Measurements from ENCODE around the gene GALNTL6. TPM values are rescaled to one million over a fixed set of nuclear protein-coding genes. Genes with fewer than 3 reads are reported as not detected.

The GALNTL6 gene
- total and polyA plus RNA-seq, 2 experiments from 2014 or later, result 0.38 to 0.40 TPM

DNA sequence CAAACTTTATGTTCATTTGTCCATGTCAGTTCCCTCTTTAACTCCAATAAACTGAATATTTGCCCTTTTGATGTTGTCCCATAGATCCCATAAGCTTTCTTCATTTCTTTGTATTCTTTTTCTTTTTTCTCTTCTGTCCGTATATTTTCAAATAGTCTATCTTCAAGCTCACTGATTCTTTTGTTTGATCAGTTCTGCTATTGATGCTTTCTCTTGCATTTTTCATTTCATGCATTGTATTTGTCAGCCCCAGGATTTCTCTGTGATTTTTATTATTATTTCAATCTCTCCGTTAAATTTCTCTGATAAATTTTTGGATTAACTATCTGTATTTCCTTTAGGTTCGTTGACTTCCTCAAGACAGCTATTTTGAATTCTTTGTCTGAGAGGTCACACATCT, 1082.5 kb downstream of the GALNTL6 start (continued):
- TF ChIP-seq, protein P1, sequence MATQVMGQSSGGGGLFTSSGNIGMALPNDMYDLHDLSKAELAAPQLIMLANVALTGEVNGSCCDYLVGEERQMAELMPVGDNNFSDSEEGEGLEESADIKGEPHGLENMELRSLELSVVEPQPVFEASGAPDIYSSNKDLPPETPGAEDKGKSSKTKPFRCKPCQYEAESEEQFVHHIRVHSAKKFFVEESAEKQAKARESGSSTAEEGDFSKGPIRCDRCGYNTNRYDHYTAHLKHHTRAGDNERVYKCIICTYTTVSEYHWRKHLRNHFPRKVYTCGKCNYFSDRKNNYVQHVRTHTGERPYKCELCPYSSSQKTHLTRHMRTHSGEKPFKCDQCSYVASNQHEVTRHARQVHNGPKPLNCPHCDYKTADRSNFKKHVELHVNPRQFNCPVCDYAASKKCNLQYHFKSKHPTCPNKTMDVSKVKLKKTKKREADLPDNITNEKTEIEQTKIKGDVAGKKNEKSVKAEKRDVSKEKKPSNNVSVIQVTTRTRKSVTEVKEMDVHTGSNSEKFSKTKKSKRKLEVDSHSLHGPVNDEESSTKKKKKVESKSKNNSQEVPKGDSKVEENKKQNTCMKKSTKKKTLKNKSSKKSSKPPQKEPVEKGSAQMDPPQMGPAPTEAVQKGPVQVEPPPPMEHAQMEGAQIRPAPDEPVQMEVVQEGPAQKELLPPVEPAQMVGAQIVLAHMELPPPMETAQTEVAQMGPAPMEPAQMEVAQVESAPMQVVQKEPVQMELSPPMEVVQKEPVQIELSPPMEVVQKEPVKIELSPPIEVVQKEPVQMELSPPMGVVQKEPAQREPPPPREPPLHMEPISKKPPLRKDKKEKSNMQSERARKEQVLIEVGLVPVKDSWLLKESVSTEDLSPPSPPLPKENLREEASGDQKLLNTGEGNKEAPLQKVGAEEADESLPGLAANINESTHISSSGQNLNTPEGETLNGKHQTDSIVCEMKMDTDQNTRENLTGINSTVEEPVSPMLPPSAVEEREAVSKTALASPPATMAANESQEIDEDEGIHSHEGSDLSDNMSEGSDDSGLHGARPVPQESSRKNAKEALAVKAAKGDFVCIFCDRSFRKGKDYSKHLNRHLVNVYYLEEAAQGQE (IDR thresholded peaks at IDR 0.05; ENCODE audit: unreplicated experiment), result no peak
- TF ChIP-seq NANOG (IDR thresholded peaks at IDR 0.05; ENCODE audit: borderline replicate concordance) (no peak), POLR2AphosphoS5 (IDR thresholded peaks at IDR 0.05; ENCODE audit: low read depth) (no peak), EZH2 (IDR thresholded peaks at IDR 0.05; ENCODE audit: low read depth, unreplicated experiment) (no peak)

DNA sequence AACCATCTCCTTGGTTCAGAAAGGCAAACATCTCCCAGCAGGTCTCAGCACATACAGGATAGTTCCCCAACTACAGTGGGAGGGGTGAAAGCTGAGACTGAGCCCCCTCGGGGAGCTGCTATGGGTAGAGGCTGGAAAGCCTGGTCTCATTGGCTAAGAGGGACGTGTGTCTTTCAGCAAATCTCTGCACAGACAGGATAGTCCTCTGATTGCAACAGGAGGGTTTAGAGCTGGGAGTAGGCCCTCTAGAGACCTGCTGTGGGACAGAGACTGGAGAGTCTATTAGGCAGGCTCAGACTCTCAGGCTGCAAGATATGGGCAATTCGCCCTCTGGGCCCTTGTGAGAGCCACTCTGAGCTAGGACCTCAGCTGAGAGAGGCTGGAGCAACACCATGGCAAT, 1083.8 kb downstream of the GALNTL6 start:
- H3F3A ChIP-seq (replicated peaks; ENCODE audit: low read depth), result no peaks in the 10 kb centered on the region
- H4K20me1 ChIP-seq (replicated peaks; ENCODE audit: insufficient read depth), result no peaks in the 10 kb centered on the region
- no peaks in the 10 kb centered on the region for H3K36me3 Mint-ChIP-seq (ENCODE audit: low read depth)
- no peak overlapping the region for H2AFZ ChIP-seq
- DNase-seq (ENCODE audit: low spot score), result no peak
- no peaks in the 10 kb centered on the region for H3K79me2 ChIP-seq (replicated peaks; ENCODE audit: insufficient read depth)
- H3K4me2 ChIP-seq, result no peak overlapping the region
- no peak overlapping the region for H3K4me3 Mint-ChIP-seq
- no peaks in the 10 kb centered on the region for H3K36me3 ChIP-seq (ENCODE audit: insufficient read depth)
- H3K9me3 Mint-ChIP-seq, result no peaks in the 10 kb centered on the region
- no peaks in the 10 kb centered on the region for H3K27me3 ChIP-seq (ENCODE audit: insufficient read depth)
- H3K4me3 ChIP-seq, result no peak overlapping the region
- no peaks in the 10 kb centered on the region for H3K4me1 ChIP-seq (ENCODE audit: insufficient read depth)
- no peaks in the 10 kb centered on the region for H3K27me3 Mint-ChIP-seq (ENCODE audit: insufficient read depth, low read depth, poor library complexity)
- TF ChIP-seq ZNF114 (CRISPR knock-in tag; IDR thresholded peaks at IDR 0.05) (no peak), CREB1 (CRISPR knock-in tag; IDR thresholded peaks at IDR 0.05; ENCODE audit: low read depth) (no peak), JUNB (IDR thresholded peaks at IDR 0.05; ENCODE audit: unreplicated experiment) (no peak)
- TF ChIP-seq, protein P2, sequence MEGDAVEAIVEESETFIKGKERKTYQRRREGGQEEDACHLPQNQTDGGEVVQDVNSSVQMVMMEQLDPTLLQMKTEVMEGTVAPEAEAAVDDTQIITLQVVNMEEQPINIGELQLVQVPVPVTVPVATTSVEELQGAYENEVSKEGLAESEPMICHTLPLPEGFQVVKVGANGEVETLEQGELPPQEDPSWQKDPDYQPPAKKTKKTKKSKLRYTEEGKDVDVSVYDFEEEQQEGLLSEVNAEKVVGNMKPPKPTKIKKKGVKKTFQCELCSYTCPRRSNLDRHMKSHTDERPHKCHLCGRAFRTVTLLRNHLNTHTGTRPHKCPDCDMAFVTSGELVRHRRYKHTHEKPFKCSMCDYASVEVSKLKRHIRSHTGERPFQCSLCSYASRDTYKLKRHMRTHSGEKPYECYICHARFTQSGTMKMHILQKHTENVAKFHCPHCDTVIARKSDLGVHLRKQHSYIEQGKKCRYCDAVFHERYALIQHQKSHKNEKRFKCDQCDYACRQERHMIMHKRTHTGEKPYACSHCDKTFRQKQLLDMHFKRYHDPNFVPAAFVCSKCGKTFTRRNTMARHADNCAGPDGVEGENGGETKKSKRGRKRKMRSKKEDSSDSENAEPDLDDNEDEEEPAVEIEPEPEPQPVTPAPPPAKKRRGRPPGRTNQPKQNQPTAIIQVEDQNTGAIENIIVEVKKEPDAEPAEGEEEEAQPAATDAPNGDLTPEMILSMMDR (conservative IDR thresholded peaks at IDR 0.05; ENCODE audit: low read depth in 2 of 2), result no peak
- no peak overlapping the region for H3K27ac Mint-ChIP-seq
- H3K9me2 ChIP-seq (ENCODE audit: insufficient read depth), result peaks cover 8% of the 10 kb centered on the region; the same call in 1 of the 2 replicates
- H3K27ac ChIP-seq (ENCODE audit: low read depth), result no peak overlapping the region
- H3K4me1 Mint-ChIP-seq, result no peaks in the 10 kb centered on the region
- ATAC-seq, result no peak

DNA sequence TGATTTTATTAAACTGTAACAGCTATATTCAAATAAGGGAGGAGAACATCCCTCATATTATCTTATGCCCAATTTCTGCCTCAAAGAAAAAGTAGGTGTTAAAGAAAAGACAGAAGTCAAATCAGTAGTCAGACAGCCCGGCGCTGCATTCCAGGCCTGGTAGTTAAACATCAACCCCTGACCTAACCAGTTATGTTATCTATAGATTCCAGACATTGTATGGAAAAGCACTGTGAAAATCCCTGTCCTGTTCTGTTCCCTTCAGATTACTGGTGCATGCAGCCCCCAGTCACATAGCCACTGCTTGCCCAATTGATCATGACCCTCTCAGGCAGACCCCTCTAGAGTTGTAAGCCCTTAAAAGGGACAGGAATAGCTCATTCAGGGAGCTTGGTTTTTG, 1085.5 kb downstream of the GALNTL6 start:
- Histone ChIP-seq H3K36me3 (ENCODE audit: insufficient read depth) (no peaks in the 10 kb centered on the region), H3K4me3 (no peak overlapping the region), H3K27me3 (ENCODE audit: insufficient read depth) (no peaks in the 10 kb centered on the region), H3K9me2 (ENCODE audit: insufficient read depth) (peaks cover 8% of the 10 kb centered on the region; the same call in 1 of the 2 replicates), H3K79me2 (replicated peaks; ENCODE audit: insufficient read depth) (no peaks in the 10 kb centered on the region), H3K4me2 (no peak overlapping the region), H4K20me1 (replicated peaks; ENCODE audit: insufficient read depth) (no peaks in the 10 kb centered on the region), H3F3A (replicated peaks; ENCODE audit: low read depth) (no peaks in the 10 kb centered on the region), H3K27ac (ENCODE audit: low read depth) (no peak overlapping the region), H2AFZ (no peak overlapping the region), H3K4me1 (ENCODE audit: insufficient read depth) (no peaks in the 10 kb centered on the region)
- DNase-seq (ENCODE audit: low spot score) (no peak), ATAC-seq (no peak)
- H3K27ac Mint-ChIP-seq, result no peak overlapping the region
- no peaks in the 10 kb centered on the region for H3K4me1 Mint-ChIP-seq
- no peaks in the 10 kb centered on the region for H3K9me3 Mint-ChIP-seq
- no peaks in the 10 kb centered on the region for H3K27me3 Mint-ChIP-seq (ENCODE audit: insufficient read depth, low read depth, poor library complexity)
- no peak overlapping the region for H3K4me3 Mint-ChIP-seq
- H3K36me3 Mint-ChIP-seq (ENCODE audit: low read depth), result no peaks in the 10 kb centered on the region
- TF ChIP-seq, protein P3, sequence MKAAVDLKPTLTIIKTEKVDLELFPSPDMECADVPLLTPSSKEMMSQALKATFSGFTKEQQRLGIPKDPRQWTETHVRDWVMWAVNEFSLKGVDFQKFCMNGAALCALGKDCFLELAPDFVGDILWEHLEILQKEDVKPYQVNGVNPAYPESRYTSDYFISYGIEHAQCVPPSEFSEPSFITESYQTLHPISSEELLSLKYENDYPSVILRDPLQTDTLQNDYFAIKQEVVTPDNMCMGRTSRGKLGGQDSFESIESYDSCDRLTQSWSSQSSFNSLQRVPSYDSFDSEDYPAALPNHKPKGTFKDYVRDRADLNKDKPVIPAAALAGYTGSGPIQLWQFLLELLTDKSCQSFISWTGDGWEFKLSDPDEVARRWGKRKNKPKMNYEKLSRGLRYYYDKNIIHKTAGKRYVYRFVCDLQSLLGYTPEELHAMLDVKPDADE (IDR thresholded peaks at IDR 0.05), result no peak
- TF ChIP-seq, protein P1 (IDR thresholded peaks at IDR 0.05; ENCODE audit: unreplicated experiment), result no peak
- TF ChIP-seq POLR2AphosphoS5 (IDR thresholded peaks at IDR 0.05; ENCODE audit: low read depth) (no peak), JUNB (IDR thresholded peaks at IDR 0.05; ENCODE audit: unreplicated experiment) (no peak)
- TF ChIP-seq, protein P2 (conservative IDR thresholded peaks at IDR 0.05; ENCODE audit: low read depth in 2 of 2), result no peak
